ENCODE measurements around the gene TMED4.

Gene TMED4

DNA sequence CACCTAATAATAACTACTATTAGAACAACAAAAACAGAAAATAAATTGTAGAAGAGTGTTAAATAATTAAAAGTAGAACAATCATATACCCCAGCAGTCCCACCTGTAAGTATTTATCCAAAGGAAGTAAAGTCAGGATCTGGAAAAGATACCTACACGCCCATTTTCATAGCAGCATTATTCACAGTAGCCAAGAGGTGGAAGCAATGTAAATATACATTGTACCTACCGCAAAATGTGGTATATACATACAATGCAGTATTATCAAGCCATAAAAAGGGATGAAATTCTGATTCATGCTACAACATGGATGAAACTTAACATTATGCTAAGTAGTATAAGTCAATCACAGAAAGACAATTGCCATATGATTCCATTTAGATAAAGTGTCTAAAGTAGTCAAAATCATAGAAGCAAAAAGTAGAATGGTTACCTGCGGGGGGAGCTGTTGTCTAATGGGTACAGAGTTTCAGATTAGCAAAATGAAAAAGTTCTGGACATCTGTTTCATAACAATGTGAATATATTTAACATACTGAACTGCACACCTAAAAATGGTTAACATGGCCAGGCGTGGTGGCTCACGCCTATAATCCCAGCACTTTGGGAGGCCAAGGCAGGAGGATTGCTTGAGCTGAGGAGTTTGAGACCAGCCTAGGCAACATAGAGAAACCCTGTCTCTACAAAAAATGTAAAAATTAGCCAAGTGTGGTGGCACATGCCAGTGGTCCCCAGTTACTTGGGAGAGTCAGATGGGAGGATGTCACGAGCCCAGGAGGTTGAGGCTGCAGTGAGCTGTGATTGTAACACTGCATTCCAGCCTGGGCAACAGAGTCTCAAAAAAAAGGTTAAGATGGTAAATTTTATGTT, 6.0 kb upstream of the TMED4 start:
- DNase-seq (ENCODE audit: low spot score) (no peak), ATAC-seq (ENCODE audit: low read depth) (peak; percentile 70)
- Histone ChIP-seq H3K36me3 (ENCODE audit: low read depth) (no peaks in the 10 kb centered on the region), H3K9me3 (ENCODE audit: severe bottlenecking) (no peaks in the 10 kb centered on the region), H3K4me3 (ENCODE audit: severe bottlenecking) (no peak overlapping the region), H3K27ac (ENCODE audit: poor library complexity, severe bottlenecking) (no peak overlapping the region), H3K4me1 (ENCODE audit: insufficient read depth, poor library complexity, severe bottlenecking) (no peaks in the 10 kb centered on the region), H3K27me3 (ENCODE audit: insufficient read depth, poor library complexity, severe bottlenecking) (no peaks in the 10 kb centered on the region)
- TF ChIP-seq, protein P1, sequence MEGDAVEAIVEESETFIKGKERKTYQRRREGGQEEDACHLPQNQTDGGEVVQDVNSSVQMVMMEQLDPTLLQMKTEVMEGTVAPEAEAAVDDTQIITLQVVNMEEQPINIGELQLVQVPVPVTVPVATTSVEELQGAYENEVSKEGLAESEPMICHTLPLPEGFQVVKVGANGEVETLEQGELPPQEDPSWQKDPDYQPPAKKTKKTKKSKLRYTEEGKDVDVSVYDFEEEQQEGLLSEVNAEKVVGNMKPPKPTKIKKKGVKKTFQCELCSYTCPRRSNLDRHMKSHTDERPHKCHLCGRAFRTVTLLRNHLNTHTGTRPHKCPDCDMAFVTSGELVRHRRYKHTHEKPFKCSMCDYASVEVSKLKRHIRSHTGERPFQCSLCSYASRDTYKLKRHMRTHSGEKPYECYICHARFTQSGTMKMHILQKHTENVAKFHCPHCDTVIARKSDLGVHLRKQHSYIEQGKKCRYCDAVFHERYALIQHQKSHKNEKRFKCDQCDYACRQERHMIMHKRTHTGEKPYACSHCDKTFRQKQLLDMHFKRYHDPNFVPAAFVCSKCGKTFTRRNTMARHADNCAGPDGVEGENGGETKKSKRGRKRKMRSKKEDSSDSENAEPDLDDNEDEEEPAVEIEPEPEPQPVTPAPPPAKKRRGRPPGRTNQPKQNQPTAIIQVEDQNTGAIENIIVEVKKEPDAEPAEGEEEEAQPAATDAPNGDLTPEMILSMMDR (IDR thresholded peaks at IDR 0.05; ENCODE audit: poor library complexity, severe bottlenecking): peak; percentile 89

DNA sequence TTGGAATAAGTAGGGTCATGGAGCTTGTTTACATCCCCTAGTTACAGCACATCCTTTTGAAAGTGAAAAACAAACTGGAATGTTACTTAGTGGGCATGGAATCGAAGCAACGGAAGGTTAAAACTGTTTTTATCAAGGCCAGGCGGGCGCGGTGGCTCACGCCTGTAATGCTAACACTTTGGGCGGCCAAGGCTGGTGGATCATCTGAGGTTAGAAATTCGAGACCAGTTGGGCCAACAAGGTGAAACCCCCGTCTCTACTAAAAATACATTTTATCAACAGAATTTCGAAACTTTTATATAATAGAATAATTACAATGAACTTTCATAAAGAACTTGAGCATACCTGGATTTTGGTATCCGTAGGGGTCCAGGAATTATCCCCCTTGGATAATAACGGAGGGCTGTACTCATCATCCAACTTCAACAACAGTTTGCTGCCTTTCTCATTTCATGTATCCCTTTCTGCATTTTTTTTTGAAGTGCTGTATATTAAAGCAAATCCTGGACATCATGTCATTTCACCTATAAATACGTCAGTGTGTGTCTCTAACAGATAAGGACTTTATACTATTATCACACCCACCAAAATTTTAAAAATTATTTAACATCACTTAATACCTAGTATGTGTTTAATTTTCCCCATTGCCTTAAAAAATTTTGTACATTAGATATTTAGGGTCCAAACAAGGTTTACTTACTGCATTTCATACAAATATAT, 1.3 kb upstream of the TMED4 start:
- peak overlapping the region; percentile 60 for H3K4me3 ChIP-seq (ENCODE audit: severe bottlenecking)
- H3K9me3 ChIP-seq (ENCODE audit: severe bottlenecking): no peaks in the 10 kb centered on the region
- TF ChIP-seq, protein P1 (IDR thresholded peaks at IDR 0.05; ENCODE audit: poor library complexity, severe bottlenecking): no peak
- no peaks in the 10 kb centered on the region for H3K27me3 ChIP-seq (ENCODE audit: insufficient read depth, poor library complexity, severe bottlenecking)
- peaks cover 27% of the 10 kb centered on the region for H3K36me3 ChIP-seq (ENCODE audit: low read depth)
- ATAC-seq (ENCODE audit: low read depth) (no peak), DNase-seq (ENCODE audit: low spot score) (no peak)
- H3K27ac ChIP-seq (ENCODE audit: poor library complexity, severe bottlenecking): peak overlapping the region; percentile 57
- H3K4me1 ChIP-seq (ENCODE audit: insufficient read depth, poor library complexity, severe bottlenecking): no peaks in the 10 kb centered on the region

DNA sequence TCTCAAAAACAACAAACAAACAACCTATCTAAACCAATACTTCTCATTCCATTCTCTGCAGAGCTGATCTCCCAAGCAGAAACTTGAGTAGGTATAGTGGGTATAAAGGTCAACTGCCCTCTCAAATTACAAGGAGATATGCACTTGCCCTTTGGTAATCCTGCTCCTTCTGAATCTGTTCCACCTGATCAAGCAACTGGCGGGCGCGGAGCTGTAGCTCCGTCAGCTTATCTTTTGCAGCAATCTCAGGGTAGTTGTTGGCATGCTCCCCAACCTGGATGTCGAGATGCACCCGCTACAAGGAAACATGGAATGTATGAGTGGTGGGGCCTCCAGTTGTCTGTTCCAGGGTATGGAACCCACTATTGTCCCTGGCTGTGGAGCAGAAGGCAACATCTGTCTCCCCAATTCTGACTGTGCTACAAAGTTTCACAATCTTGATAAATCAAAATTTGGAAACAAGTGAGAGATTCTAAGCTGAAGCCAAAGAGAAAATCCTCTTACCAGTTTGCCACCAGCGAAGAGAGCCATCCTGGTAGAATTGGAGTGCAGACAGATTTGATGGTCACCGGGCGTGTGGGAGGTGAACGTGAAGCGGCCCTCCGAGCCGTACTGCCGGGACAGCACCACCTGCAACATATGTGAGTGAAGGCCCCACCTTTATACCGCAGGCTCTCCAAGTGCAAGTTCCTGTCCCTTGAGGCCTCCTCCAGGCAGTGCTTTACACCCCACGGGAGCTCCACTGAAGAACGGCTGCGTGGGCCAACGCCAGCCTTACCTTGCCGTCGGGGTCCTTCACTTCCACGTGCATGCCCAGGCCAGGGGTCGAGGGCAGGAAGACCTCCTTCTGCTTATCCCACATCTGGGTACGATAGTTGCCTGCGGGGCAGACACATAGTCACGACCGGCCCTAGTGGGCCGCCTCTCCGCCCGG, 819 bp downstream of the TMED4 start:
- Histone ChIP-seq H3K4me1 (ENCODE audit: insufficient read depth, poor library complexity, severe bottlenecking) (no peaks in the 10 kb centered on the region), H3K27ac (ENCODE audit: poor library complexity, severe bottlenecking) (peak overlapping the region; percentile 57), H3K27me3 (ENCODE audit: insufficient read depth, poor library complexity, severe bottlenecking) (no peaks in the 10 kb centered on the region), H3K9me3 (ENCODE audit: severe bottlenecking) (no peaks in the 10 kb centered on the region), H3K36me3 (ENCODE audit: low read depth) (peaks cover 32% of the 10 kb centered on the region), H3K4me3 (ENCODE audit: severe bottlenecking) (peak overlapping the region; percentile 60)
- no peak for DNase-seq (ENCODE audit: low spot score)
- peak; percentile 17; the same call in 2 of the 3 replicates for ATAC-seq (ENCODE audit: low read depth)
- TF ChIP-seq, protein P1 (IDR thresholded peaks at IDR 0.05; ENCODE audit: poor library complexity, severe bottlenecking): no peak

DNA sequence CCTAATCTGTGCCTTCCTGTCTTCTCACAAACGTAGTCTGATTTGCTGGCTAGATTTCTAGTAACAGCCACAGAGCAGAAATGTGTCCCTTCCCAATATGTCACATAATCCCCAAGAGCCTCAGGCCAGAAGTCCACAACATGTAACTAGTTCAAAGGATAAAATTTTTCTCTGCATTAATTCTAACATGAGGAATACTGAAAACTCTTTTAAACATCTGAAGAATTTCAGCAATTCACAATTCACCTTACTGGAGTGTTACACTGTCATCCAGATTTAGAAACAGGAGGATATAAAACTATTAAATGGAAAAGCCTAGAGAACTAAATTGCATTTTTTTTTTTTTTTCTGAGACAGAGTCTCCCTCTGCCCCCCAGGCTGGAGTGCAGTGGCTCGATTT, 5.8 kb downstream of the TMED4 start:
- Histone ChIP-seq H3K9me3 (ENCODE audit: severe bottlenecking) (no peaks in the 10 kb centered on the region), H3K27ac (ENCODE audit: poor library complexity, severe bottlenecking) (no peak overlapping the region), H3K36me3 (ENCODE audit: low read depth) (peaks cover 67% of the 10 kb centered on the region), H3K4me3 (ENCODE audit: severe bottlenecking) (no peak overlapping the region), H3K27me3 (ENCODE audit: insufficient read depth, poor library complexity, severe bottlenecking) (no peaks in the 10 kb centered on the region), H3K4me1 (ENCODE audit: insufficient read depth, poor library complexity, severe bottlenecking) (no peaks in the 10 kb centered on the region)
- ATAC-seq (ENCODE audit: low read depth) (no peak), DNase-seq (ENCODE audit: low spot score) (no peak)
- TF ChIP-seq, protein P1 (IDR thresholded peaks at IDR 0.05; ENCODE audit: poor library complexity, severe bottlenecking): no peak

Data from RWPE2 (cell line).